Heart left ventricle (tissue), 13 donors: Measurements from ENCODE around the gene PLAAT4.

ENCODE experiments used
- CTCF ChIP-seq, 12 donors: fragments of 200-600 bp; sonication (generic) in 4 of 12; IDR thresholded peaks; one replicate each; pipeline versions ENCODE4 v1.5.0 to v1.8.0; 2018 to 2022; ENCODE audit warnings: antibody characterized with exemption in 12 of 12, mild to moderate bottlenecking in 5 of 12
- POLR2A ChIP-seq, 2 donors: fragments of 450-650 bp; IDR thresholded peaks; one replicate each; pipeline ENCODE4 v1.6.1; 2017; ENCODE audit warnings: antibody characterized with exemption in 2 of 2, mild to moderate bottlenecking in 2 of 2, moderate library complexity in 2 of 2
- donor health status: ischemic (EF 13 %, LVEDD 7.1; RV severe dilation, severe dysfunction).
- donor health status: DM: no; HTN: yes; CAD: no.
- donor health status: DM: no; HTN: no; CAD: no.
- donor health status: ischemic (EF 25% LVEDD 6.9; RV normal size, moderate dysfunction).
- donor health status: ischemic (EF 25% LVEDD 5.7; RV mildly dilated, moderate dysfunction).
- donor health status: ischemic (EF 35%, LVEDD 5.7; RV mildly dilated, moderate dysfunction).
- donor health status: nonischemic (EF 11% LVEDD 7.7; RV severe dilation, severe dysfunction).
- donor health status: DM: yes; HTN: yes; CAD: no.
- donor health status: PGD.
- donor health status: ischemic (EF 29% LVEDD 5.4; RV normal size, mild dysfunction).
- donor health status: nonischemic (EF 23%, LVEDD 6.1; RV moderate dilation, normal function).

- TF ChIP-seq CTCF (IDR thresholded peaks at IDR 0.05): no peak
- no peak for TF ChIP-seq POLR2A (IDR thresholded peaks at IDR 0.05)
Measured at GRCh38 chr11:63553759-63554158, 17.2 kb downstream of the PLAAT4 start.
